ENCODE results near the gene CAB39. TPM values are rescaled to one million over a fixed set of nuclear protein-coding genes. Genes with fewer than 3 reads are reported as not detected.

The CAB39 gene
- total and polyA plus RNA-seq, 2 donors (not counting 1 experiment from before 2014, with no cell fraction given): 21.7 to 75.7 TPM

DNA sequence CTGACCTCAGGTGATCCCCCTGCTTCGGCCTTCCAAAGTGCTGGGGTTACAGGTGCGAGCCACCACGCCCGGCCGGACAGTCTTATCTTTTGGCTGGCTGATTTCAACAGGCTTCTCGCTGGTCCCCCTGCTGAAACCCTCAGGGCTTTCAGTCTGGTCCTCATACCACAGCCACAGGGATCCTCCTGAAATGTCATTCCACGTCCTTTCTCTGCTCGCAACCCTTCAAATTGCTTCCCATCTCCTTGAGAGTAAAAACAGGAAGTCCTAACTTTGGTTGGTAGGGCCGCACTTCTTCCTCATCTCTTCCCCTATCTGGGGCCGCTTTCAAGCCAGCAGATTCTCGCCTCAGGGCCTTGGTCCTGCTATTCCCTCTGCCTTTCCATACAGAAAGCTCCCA lies 1.4 kb upstream of the CAB39 start:
- TF ChIP-seq, protein P1, sequence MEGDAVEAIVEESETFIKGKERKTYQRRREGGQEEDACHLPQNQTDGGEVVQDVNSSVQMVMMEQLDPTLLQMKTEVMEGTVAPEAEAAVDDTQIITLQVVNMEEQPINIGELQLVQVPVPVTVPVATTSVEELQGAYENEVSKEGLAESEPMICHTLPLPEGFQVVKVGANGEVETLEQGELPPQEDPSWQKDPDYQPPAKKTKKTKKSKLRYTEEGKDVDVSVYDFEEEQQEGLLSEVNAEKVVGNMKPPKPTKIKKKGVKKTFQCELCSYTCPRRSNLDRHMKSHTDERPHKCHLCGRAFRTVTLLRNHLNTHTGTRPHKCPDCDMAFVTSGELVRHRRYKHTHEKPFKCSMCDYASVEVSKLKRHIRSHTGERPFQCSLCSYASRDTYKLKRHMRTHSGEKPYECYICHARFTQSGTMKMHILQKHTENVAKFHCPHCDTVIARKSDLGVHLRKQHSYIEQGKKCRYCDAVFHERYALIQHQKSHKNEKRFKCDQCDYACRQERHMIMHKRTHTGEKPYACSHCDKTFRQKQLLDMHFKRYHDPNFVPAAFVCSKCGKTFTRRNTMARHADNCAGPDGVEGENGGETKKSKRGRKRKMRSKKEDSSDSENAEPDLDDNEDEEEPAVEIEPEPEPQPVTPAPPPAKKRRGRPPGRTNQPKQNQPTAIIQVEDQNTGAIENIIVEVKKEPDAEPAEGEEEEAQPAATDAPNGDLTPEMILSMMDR (IDR thresholded peaks at IDR 0.05): no peak
- TF ChIP-seq EZH2 (IDR thresholded peaks at IDR 0.05; ENCODE audit: borderline replicate concordance, insufficient read depth, low read depth, low read length, poor library complexity, severe bottlenecking): no peak
- Mint-ChIP-seq H3K27me3 (no peaks in the 10 kb centered on the region), H3K4me3 (peak overlapping the region; percentile 49), H3K27ac (peak overlapping the region; percentile 69), H3K4me1 (peaks cover 37% of the 10 kb centered on the region), H3K9me3 (ENCODE audit: insufficient read depth) (no peaks in the 10 kb centered on the region)
- Histone ChIP-seq H3K27me3 (replicated peaks in 1 of 4; ENCODE audit: control extremely low read depth in 1 of 4, control insufficient read depth in 3 of 4, insufficient read depth in 4 of 4, low read length in 3 of 4) (no peaks in the 10 kb centered on the region), H2AFZ (ENCODE audit: insufficient read depth, low read depth, low read length, poor library complexity, severe bottlenecking) (peak overlapping the region; percentile 35), H3K27ac (ENCODE audit: low read length in 2 of 2) (no peak overlapping the region), H4K20me1 (ENCODE audit: control insufficient read depth, insufficient read depth, low read length, poor library complexity, severe bottlenecking) (peaks cover 27% of the 10 kb centered on the region), H3K9me3 (ENCODE audit: control extremely low read depth in 1 of 3, control insufficient read depth in 2 of 3, insufficient read depth in 1 of 3, low read length in 2 of 3) (no peaks in the 10 kb centered on the region), H3K4me2 (replicated peaks; ENCODE audit: low read depth, low read length, poor library complexity, severe bottlenecking) (peak overlapping the region; percentile 91), H3K9ac (ENCODE audit: low read length) (no peak overlapping the region), H3K79me2 (ENCODE audit: control insufficient read depth, insufficient read depth, low read length) (peaks cover 32% of the 10 kb centered on the region), H3K4me1 (ENCODE audit: control insufficient read depth in 2 of 2, insufficient read depth in 2 of 2, low read length in 2 of 2) (peaks cover 29 to 34% of the 10 kb centered on the region in 2 donors), H3K4me3 (ENCODE audit: control extremely low read depth in 1 of 5, extremely low read depth in 1 of 5, insufficient read depth in 1 of 5, low read depth in 2 of 5, low read length in 4 of 5) (no peak overlapping the region), H3K36me3 (replicated peaks in 1 of 2; ENCODE audit: control extremely low read depth in 1 of 2, control insufficient read depth in 1 of 2, extremely low read depth in 1 of 2, insufficient read depth in 2 of 2, low read length in 1 of 2) (no peaks in the 10 kb centered on the region)
- ATAC-seq (ENCODE audit: low read depth): no peak
- 71% methylated on average over 11 of the region's 11 CpGs for WGBS (ENCODE audit: insufficient coverage)
- intact Hi-C loops (cut with micrococcal nuclease): loop anchor here (5.0 kb wide), 8 partner anchors 49 to 789 kb away; partner anchors contain the start of genes FBXO36, PSMD1, SLC16A14 and SP140L
- POLR2A ChIA-PET: interaction anchor here (0.5 to 0.7 kb wide), 3 partner anchors 89 to 504 kb away, joined by 3 read pairs; no protein-coding TSS in a partner anchor
- DNase-seq: peak; percentile 55
- CTCF ChIA-PET: interaction anchor here (1.6 kb wide), 1 partner anchor 96 kb away, joined by 6 read pairs; no protein-coding TSS in a partner anchor

Measured in B cell (primary cell).